HEK293 (cell line): ENCODE results near the gene STAB2.

Experiments used
- CTCF ChIA-PET: fragments of 350-600 bp; formaldehyde crosslinking; extraction: SDS; loops from one replicate; lab custom pipeline; 2021; ENCODE audit warnings: antibody characterized with exemption; lab: Yijun Ruan, JAX
- POLR2A ChIA-PET: fragments of 300-600 bp; formaldehyde crosslinking; extraction: SDS; loops from one replicate; lab custom pipeline; 2020; ENCODE audit warnings: antibody characterized with exemption, inconsistent platforms; lab: Yijun Ruan, JAX
- H3K27ac ChIP-seq: fragments of 200-500 bp; sonication (Bioruptor generic); 2 replicates; pipeline ENCODE4 v1.5.1; 2014; ENCODE audit warnings: low read depth, low read length, control low read depth, inconsistent platforms; ENCODE audit errors: extremely low read depth
- H3K36me3 ChIP-seq, 2 experiments: fragments of 200-500 bp in 1 of 2; sonication (Bioruptor generic) in 1 of 2; 1 replicate in 1 of 2; 2 replicates in 1 of 2; pipeline ENCODE4 v1.5.1; 2014 to 2017; ENCODE audit warnings: inconsistent platforms in 2 of 2, low read length in 2 of 2; ENCODE audit not compliant: control insufficient read depth in 2 of 2, insufficient read depth in 1 of 2
- H3K4me1 ChIP-seq: fragments of 200-500 bp; sonication (Bioruptor generic); 2 replicates; pipeline ENCODE4 v1.5.1; 2014; ENCODE audit warnings: mild to moderate bottlenecking, low read length, inconsistent platforms; ENCODE audit not compliant: control insufficient read depth, insufficient read depth
- H3K4me3 ChIP-seq: 2 replicates; pipeline ENCODE4 v1.5.1; 2011; ENCODE audit warnings: low read depth, mild to moderate bottlenecking, control low read depth, low read length, moderate library complexity
- H3K9me3 ChIP-seq: fragments of 200-500 bp; sonication (Bioruptor generic); 2 replicates; pipeline ENCODE4 v1.5.1; 2014; ENCODE audit warnings: low read depth, low read length, inconsistent platforms; ENCODE audit not compliant: control insufficient read depth, insufficient read depth
- GFI1B ChIP-seq: fragments of 450-650 bp; formaldehyde crosslinking; IDR thresholded peaks from 2 replicates; pipeline ENCODE4 v1.5.1; 2016; ENCODE audit warnings: missing biosample characterization, missing genetic modification characterization
- KLF10 ChIP-seq: fragments of 450-650 bp; IDR thresholded peaks from 2 replicates; pipeline ENCODE4 v1.5.1; 2018; ENCODE audit warnings: missing biosample characterization, mild to moderate bottlenecking, missing genetic modification characterization
- PRDM1 ChIP-seq: fragments of 450-650 bp; formaldehyde crosslinking; IDR thresholded peaks from 2 replicates; pipeline ENCODE4; 2016; ENCODE audit warnings: missing biosample characterization, missing genetic modification characterization
- PRDM4 ChIP-seq: fragments of 450-650 bp; formaldehyde crosslinking; IDR thresholded peaks from 2 replicates; pipeline ENCODE4 v1.5.1; 2017; ENCODE audit warnings: missing biosample characterization, missing genetic modification characterization
- REPIN1 ChIP-seq: fragments of 450-650 bp; formaldehyde crosslinking; IDR thresholded peaks from 2 replicates; pipeline ENCODE4 v1.5.1; 2017; ENCODE audit warnings: missing biosample characterization, missing genetic modification characterization, low read depth
- REST ChIP-seq: fragments of 450-650 bp; formaldehyde crosslinking; IDR thresholded peaks from 2 replicates; pipeline ENCODE4 v1.5.1; 2016; ENCODE audit warnings: missing biosample characterization, missing genetic modification characterization
- SCRT1 ChIP-seq: fragments of 450-650 bp; formaldehyde crosslinking; IDR thresholded peaks from 2 replicates; pipeline ENCODE4 v1.5.1; 2016; ENCODE audit warnings: missing biosample characterization, missing genetic modification characterization, borderline replicate concordance
- SP3 ChIP-seq: fragments of 450-650 bp; formaldehyde crosslinking; IDR thresholded peaks from 2 replicates; pipeline ENCODE4 v1.5.1; 2016; ENCODE audit warnings: missing biosample characterization, missing genetic modification characterization
- TRIM28 ChIP-seq: IDR thresholded peaks from 2 replicates; pipeline ENCODE4 v1.6.1; 2011; ENCODE audit warnings: low read length, control low read depth, borderline replicate concordance
- YY2 ChIP-seq: fragments of 450-650 bp; formaldehyde crosslinking; IDR thresholded peaks from 2 replicates; pipeline ENCODE4 v1.5.1; 2016; ENCODE audit warnings: missing biosample characterization, missing genetic modification characterization
- ZBTB49 ChIP-seq: fragments of 450-650 bp; formaldehyde crosslinking; IDR thresholded peaks from 2 replicates; pipeline ENCODE4 v1.5.1; 2016; ENCODE audit warnings: missing biosample characterization, missing genetic modification characterization, low read depth
- ZEB2 ChIP-seq: fragments of 450-650 bp; formaldehyde crosslinking; IDR thresholded peaks from 2 replicates; pipeline ENCODE4 v1.5.1; 2016; ENCODE audit warnings: missing biosample characterization, missing genetic modification characterization
- ZNF140 ChIP-seq: fragments of 450-650 bp; formaldehyde crosslinking; IDR thresholded peaks from 2 replicates; pipeline ENCODE4 v1.5.1; 2016; ENCODE audit warnings: missing biosample characterization, missing genetic modification characterization
- ZNF157 ChIP-seq: fragments of 450-650 bp; formaldehyde crosslinking; IDR thresholded peaks from 2 replicates; pipeline ENCODE4 v1.5.1; 2016; ENCODE audit warnings: missing biosample characterization, missing genetic modification characterization
- ZNF175 ChIP-seq: fragments of 450-650 bp; formaldehyde crosslinking; IDR thresholded peaks from 2 replicates; pipeline ENCODE4 v1.5.1; 2016; ENCODE audit warnings: missing biosample characterization, missing genetic modification characterization
- ZNF19 ChIP-seq: fragments of 450-650 bp; formaldehyde crosslinking; IDR thresholded peaks from 2 replicates; pipeline ENCODE4; 2016; ENCODE audit warnings: missing biosample characterization, missing genetic modification characterization, low read depth
- ZNF214 ChIP-seq: fragments of 450-650 bp; formaldehyde crosslinking; IDR thresholded peaks from 2 replicates; pipeline ENCODE4 v1.5.1; 2017; ENCODE audit warnings: missing biosample characterization, mild to moderate bottlenecking, missing genetic modification characterization, borderline replicate concordance
- ZNF223 ChIP-seq: fragments of 450-650 bp; formaldehyde crosslinking; IDR thresholded peaks from 2 replicates; pipeline ENCODE4 v1.5.1; 2016; ENCODE audit warnings: missing biosample characterization, missing genetic modification characterization
- ZNF24 ChIP-seq: fragments of 450-650 bp; formaldehyde crosslinking; IDR thresholded peaks from 2 replicates; pipeline ENCODE4 v1.5.1; 2016; ENCODE audit warnings: missing biosample characterization, missing genetic modification characterization
- ZNF366 ChIP-seq: fragments of 450-650 bp; formaldehyde crosslinking; conservative IDR thresholded peaks from 2 replicates; pipeline ENCODE4 v1.5.1; 2016; ENCODE audit warnings: missing biosample characterization, missing genetic modification characterization
- ZNF404 ChIP-seq: fragments of 450-650 bp; formaldehyde crosslinking; IDR thresholded peaks from 2 replicates; pipeline ENCODE4 v1.5.1; 2017; ENCODE audit warnings: missing biosample characterization, missing genetic modification characterization
- ZNF416 ChIP-seq: fragments of 450-650 bp; formaldehyde crosslinking; IDR thresholded peaks from 2 replicates; pipeline ENCODE4 v1.5.1; 2016; ENCODE audit warnings: missing biosample characterization, missing genetic modification characterization
- ZNF560 ChIP-seq: fragments of 450-650 bp; formaldehyde crosslinking; IDR thresholded peaks from 2 replicates; pipeline ENCODE4 v1.5.1; 2017; ENCODE audit warnings: missing biosample characterization, missing genetic modification characterization, borderline replicate concordance
- ZNF660 ChIP-seq: fragments of 450-650 bp; IDR thresholded peaks from 2 replicates; pipeline ENCODE4 v1.5.1; 2018; ENCODE audit warnings: missing biosample characterization, mild to moderate bottlenecking, missing genetic modification characterization
- ZNF704 ChIP-seq: fragments of 450-650 bp; formaldehyde crosslinking; IDR thresholded peaks from 2 replicates; pipeline ENCODE4 v1.5.1; 2016; ENCODE audit warnings: missing biosample characterization, missing genetic modification characterization
- ZNF747 ChIP-seq: fragments of 450-650 bp; formaldehyde crosslinking; IDR thresholded peaks from 2 replicates; pipeline ENCODE4 v1.5.1; 2016; ENCODE audit warnings: missing biosample characterization, missing genetic modification characterization
- ZNF776 ChIP-seq: fragments of 450-650 bp; formaldehyde crosslinking; IDR thresholded peaks from 2 replicates; pipeline ENCODE4 v1.5.0; 2017; ENCODE audit warnings: missing biosample characterization, missing genetic modification characterization, borderline replicate concordance
- ZSCAN16 ChIP-seq: fragments of 450-650 bp; formaldehyde crosslinking; IDR thresholded peaks from 2 replicates; pipeline ENCODE4 v1.5.1; 2016; ENCODE audit warnings: missing biosample characterization, missing genetic modification characterization

Gene STAB2

GRCh38 chr12:103696101-103696500, 109.0 kb downstream of the STAB2 start:
- Histone ChIP-seq H3K9me3 (no peaks in the 10 kb centered on the region), H3K36me3 (no peaks in the 10 kb centered on the region), H3K4me3 (no peak overlapping the region), H3K27ac (no peak overlapping the region), H3K4me1 (no peaks in the 10 kb centered on the region)
- TF ChIP-seq TRIM28 = no peak
- TF ChIP-seq GFI1B (tag by site-specific recombination) = no peak
- no peak for TF ChIP-seq ZNF560 (tag by site-specific recombination)
- TF ChIP-seq ZNF157 = no peak
- TF ChIP-seq KLF10 (tag by site-specific recombination) = no peak
- TF ChIP-seq ZSCAN16 = no peak
- no peak for TF ChIP-seq ZNF704
- no peak for TF ChIP-seq ZNF747 (tag by site-specific recombination)
- no peak for TF ChIP-seq ZBTB49 (tag by site-specific recombination)
- no peak for TF ChIP-seq ZNF140 (tag by site-specific recombination)
- TF ChIP-seq YY2 (tag by site-specific recombination) = no peak
- TF ChIP-seq ZNF416 = no peak
- no peak for TF ChIP-seq ZNF404 (tag by site-specific recombination)
- no peak for TF ChIP-seq ZNF24 (tag by site-specific recombination)
- TF ChIP-seq REPIN1 (tag by site-specific recombination) = no peak
- TF ChIP-seq PRDM4 (tag by site-specific recombination) = no peak
- TF ChIP-seq SP3 (tag by site-specific recombination) = no peak
- no peak for TF ChIP-seq ZNF660 (tag by site-specific recombination)
- CTCF ChIA-PET = interaction anchor here (0.5 kb wide), 1 partner anchor 1212 kb away, joined by 3 read pairs; no protein-coding TSS in a partner anchor
- POLR2A ChIA-PET = no interaction called here

- POLR2A ChIA-PET = no interaction called here
- Histone ChIP-seq H3K27ac (no peak overlapping the region), H3K4me1 (no peaks in the 10 kb centered on the region), H3K4me3 (no peak overlapping the region), H3K9me3 (no peaks in the 10 kb centered on the region), H3K36me3 (no peaks in the 10 kb centered on the region)
- CTCF ChIA-PET = no interaction called here
- TF ChIP-seq ZNF175 (tag by site-specific recombination) = no peak
- TF ChIP-seq ZNF214 (tag by site-specific recombination) = no peak
- no peak for TF ChIP-seq ZEB2 (tag by site-specific recombination)
- TF ChIP-seq PRDM1 (tag by site-specific recombination) = no peak
- TF ChIP-seq ZNF560 (tag by site-specific recombination) = no peak
- TF ChIP-seq ZNF223 (tag by site-specific recombination) = no peak
- TF ChIP-seq SCRT1 (tag by site-specific recombination) = no peak
- no peak for TF ChIP-seq ZNF776 (tag by site-specific recombination)
- no peak for TF ChIP-seq ZNF19
- TF ChIP-seq REST (tag by site-specific recombination) = no peak
- no peak for TF ChIP-seq REPIN1 (tag by site-specific recombination)
- no peak for TF ChIP-seq ZNF366 (tag by site-specific recombination)
Observed at GRCh38 chr12:103697971-103698751, 111.1 kb downstream of the STAB2 start.
